ENCODE data around the gene SNAI3. TPM values are rescaled to one million over a fixed set of nuclear protein-coding genes. Genes with fewer than 3 reads are reported as not detected.

SNAI3 gene
- total and polyA plus RNA-seq, 11 donors = 0.76 to 9.5 (median 1.7) TPM

DNA sequence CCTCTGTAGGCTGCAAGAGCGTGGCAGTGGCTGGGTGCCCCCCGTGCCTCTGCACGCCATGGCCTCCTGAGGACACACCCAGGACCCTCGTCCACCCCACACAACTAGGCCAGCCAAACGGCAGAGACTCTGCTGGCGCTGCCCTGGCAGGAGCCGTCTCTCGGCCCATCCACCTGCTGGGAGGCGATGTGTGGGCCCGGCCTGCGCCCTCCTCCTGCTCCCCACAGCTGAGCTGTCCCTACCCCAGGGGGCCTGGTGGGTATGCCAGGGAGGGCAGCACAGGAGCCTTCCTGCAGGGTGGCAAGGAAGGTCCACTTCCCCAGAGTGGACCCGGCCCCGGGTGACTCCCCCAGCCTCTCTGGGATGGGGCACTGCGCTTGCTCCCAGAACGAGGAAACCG lies 12.9 kb upstream of the SNAI3 start:
- Histone ChIP-seq H3K9me3 (no peaks in the 10 kb centered on the region), H3K4me1 (peaks cover 4 to 52% (median 35%) of the 10 kb centered on the region in 12 donors), H3K4me3 (no peak overlapping the region), H3K27ac (peak overlapping the region in 1 of 12 donors; percentile 97), H3K27me3 (no peaks in the 10 kb centered on the region), H3K36me3 (peaks cover 0 to 47% (median 39%) of the 10 kb centered on the region in 9 donors)
- no peak for TF ChIP-seq POLR2A (IDR thresholded peaks at IDR 0.05)
- TF ChIP-seq, protein P1, sequence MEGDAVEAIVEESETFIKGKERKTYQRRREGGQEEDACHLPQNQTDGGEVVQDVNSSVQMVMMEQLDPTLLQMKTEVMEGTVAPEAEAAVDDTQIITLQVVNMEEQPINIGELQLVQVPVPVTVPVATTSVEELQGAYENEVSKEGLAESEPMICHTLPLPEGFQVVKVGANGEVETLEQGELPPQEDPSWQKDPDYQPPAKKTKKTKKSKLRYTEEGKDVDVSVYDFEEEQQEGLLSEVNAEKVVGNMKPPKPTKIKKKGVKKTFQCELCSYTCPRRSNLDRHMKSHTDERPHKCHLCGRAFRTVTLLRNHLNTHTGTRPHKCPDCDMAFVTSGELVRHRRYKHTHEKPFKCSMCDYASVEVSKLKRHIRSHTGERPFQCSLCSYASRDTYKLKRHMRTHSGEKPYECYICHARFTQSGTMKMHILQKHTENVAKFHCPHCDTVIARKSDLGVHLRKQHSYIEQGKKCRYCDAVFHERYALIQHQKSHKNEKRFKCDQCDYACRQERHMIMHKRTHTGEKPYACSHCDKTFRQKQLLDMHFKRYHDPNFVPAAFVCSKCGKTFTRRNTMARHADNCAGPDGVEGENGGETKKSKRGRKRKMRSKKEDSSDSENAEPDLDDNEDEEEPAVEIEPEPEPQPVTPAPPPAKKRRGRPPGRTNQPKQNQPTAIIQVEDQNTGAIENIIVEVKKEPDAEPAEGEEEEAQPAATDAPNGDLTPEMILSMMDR (IDR thresholded peaks at IDR 0.05) = no peak
- DNase-seq (no peak), ATAC-seq (no peak)
- WGBS, 4 donors = 93 to 100% (median 95%) methylated on average over 3 to 16 of the region's 16 CpGs
- intact Hi-C loops (cut with DNase I) = loop anchor here in 1 of 10 donors (5.0 kb wide), 1 partner anchor 107 kb away; no protein-coding TSS in a partner anchor

DNA sequence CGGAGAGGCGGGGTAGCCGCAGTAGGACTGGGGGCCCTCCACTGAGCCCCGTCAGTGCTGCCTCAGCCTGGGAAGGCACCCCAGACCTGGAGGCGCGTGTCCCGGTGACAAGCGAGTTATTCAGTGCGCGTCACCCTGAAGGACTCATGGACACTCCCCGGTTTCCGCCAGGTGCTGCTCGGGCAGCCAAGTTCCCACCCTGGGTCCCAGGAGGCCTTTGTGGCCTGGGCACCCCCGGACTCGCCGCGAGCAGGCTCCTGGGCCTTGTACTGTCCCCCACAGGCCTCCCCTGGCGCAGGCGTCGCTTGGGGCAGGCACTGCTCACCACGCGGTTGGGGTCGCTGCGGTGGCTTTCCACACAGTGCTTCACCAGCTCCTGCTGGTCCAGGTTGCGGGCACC lies 12.3 kb upstream of the SNAI3 start:
- Histone ChIP-seq H3K4me3 (no peak overlapping the region), H3K27ac (no peak overlapping the region), H3K9me3 (no peaks in the 10 kb centered on the region), H3K36me3 (peaks cover 0 to 47% (median 39%) of the 10 kb centered on the region in 9 donors), H3K4me1 (peaks cover 4 to 46% (median 30%) of the 10 kb centered on the region in 12 donors), H3K27me3 (no peaks in the 10 kb centered on the region)
- WGBS, 4 donors = 89 to 95% (median 94%) methylated on average over 23 to 25 of the region's 25 CpGs
- intact Hi-C loops (cut with DNase I) = loop anchor here in 1 of 10 donors (5.0 kb wide), 1 partner anchor 106 kb away; no protein-coding TSS in a partner anchor
- no peak for ATAC-seq
- no peak for TF ChIP-seq POLR2A (IDR thresholded peaks at IDR 0.05)
- TF ChIP-seq, protein P1 (IDR thresholded peaks at IDR 0.05) = no peak
- DNase-seq = no peak

DNA sequence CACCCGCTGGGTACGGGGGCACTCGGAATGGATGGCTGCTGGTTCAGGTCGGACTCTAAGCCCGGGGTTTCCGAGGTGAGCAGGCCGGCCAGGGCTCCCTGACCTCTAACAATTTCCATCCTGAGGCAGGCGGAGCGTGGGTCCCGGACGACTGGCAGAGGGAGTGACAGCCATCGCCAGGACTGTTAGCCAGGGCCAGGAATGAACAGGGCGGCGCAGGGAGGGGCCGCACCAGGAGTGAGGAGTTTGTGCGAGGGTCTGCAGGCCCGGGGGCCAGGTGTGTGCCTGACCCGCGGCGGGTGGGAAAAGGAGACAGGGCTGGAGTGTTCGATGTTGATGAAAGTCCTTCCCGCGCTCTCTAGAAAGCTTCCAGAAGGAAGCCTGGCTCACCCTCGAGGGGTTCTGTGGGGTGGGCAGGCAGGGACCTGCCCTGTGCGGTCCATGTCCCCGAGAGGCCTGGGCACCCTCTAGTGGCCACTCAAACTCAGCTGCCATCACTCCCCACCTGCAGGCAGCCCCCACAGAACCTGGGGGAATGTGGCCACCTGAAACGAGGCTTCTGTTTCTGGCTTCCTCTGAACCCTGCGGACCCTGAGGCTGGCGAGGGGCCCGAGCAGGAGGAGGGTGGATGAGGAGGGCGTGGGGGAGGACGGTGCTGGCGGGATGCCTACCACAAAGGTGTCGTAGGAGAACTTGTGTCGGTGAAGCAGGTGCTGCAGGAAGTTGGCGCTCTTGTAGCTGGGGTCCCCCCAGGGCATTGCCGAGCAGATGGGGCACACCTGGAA lies 11.7 kb upstream of the SNAI3 start:
- intact Hi-C loops (cut with DNase I) = loop anchor here in 1 of 10 donors (5.0 kb wide), 1 partner anchor 106 kb away; no protein-coding TSS in a partner anchor
- H3K36me3 ChIP-seq = peaks cover 0 to 47% (median 39%) of the 10 kb centered on the region in 9 donors
- no peak for TF ChIP-seq POLR2A (IDR thresholded peaks at IDR 0.05)
- TF ChIP-seq, protein P1 (IDR thresholded peaks at IDR 0.05) = peak in 10 of 12 donors; percentile 15 to 42 (median 26)

DNA sequence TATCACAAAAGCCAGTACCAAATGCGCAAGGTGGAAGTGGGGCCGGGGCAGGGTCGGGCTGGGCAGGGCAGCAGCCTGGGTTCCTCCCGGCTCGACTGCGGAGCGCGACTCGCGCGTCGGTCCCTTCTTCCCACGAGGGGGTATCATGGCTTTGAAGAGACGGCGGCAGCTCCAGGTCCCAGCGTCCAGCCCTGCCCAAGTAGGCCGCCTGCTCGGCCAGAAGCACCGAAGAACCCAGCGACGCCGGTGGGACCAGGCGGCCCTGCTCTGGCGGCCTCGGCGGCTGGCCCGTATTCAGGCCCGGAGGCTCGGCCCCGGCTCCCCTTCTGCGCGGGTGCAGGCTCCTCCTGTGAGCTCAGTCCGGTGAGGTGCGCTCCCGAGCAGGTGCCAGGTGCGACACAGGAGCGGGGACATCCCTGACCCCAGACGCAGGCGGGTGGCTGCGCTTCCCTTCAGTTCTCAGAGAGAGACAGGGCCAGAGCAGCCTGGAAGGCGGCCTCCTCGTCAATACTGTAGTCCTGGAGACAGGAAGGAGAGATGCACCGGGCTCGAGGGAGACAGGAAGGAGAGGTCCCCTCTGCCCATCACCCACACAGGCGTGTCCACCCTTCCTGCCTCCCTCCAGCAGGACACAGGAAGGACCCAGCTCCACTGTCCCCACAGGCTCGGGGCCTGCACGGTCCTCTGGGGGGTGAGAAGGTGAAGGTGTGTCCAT lies 11.0 kb upstream of the SNAI3 start:
- H3K36me3 ChIP-seq = peaks cover 0 to 47% (median 39%) of the 10 kb centered on the region in 9 donors
- ATAC-seq (no peak), DNase-seq (no peak)
- peaks cover 4 to 43% (median 20%) of the 10 kb centered on the region in 12 donors for H3K4me1 ChIP-seq
- 86 to 89% (median 87%) methylated on average over 33 to 47 of the region's 47 CpGs for WGBS, 4 donors
- intact Hi-C loops (cut with DNase I) = loop anchor here in 1 of 10 donors (5.0 kb wide), 1 partner anchor 105 kb away; no protein-coding TSS in a partner anchor
- no peaks in the 10 kb centered on the region for H3K9me3 ChIP-seq
- H3K27me3 ChIP-seq = no peaks in the 10 kb centered on the region
- TF ChIP-seq, protein P1 (IDR thresholded peaks at IDR 0.05) = no peak
- TF ChIP-seq POLR2A (IDR thresholded peaks at IDR 0.05) = no peak
- no peak overlapping the region for H3K27ac ChIP-seq
- no peak overlapping the region for H3K4me3 ChIP-seq

More for the DNA sequence above, 11.7 kb upstream of the SNAI3 start:
- H3K4me1 ChIP-seq = peaks cover 4 to 43% (median 27%) of the 10 kb centered on the region in 12 donors
- WGBS, 4 donors = 83 to 85% (median 84%) methylated on average over 33 to 37 of the region's 37 CpGs
- ATAC-seq = no peak
- H3K27me3 ChIP-seq = no peaks in the 10 kb centered on the region
- no peak overlapping the region for H3K27ac ChIP-seq
- H3K9me3 ChIP-seq = no peaks in the 10 kb centered on the region
- no peak overlapping the region for H3K4me3 ChIP-seq
- no peak for DNase-seq

All from heart left ventricle (tissue), 16 donors.